ENCODE results near the gene EDN3. TPM values are rescaled to one million over a fixed set of nuclear protein-coding genes. Genes with fewer than 3 reads are reported as not detected.

EDN3 gene
- total RNA-seq, 1 donor from 2014 or later, result not detected

DNA sequence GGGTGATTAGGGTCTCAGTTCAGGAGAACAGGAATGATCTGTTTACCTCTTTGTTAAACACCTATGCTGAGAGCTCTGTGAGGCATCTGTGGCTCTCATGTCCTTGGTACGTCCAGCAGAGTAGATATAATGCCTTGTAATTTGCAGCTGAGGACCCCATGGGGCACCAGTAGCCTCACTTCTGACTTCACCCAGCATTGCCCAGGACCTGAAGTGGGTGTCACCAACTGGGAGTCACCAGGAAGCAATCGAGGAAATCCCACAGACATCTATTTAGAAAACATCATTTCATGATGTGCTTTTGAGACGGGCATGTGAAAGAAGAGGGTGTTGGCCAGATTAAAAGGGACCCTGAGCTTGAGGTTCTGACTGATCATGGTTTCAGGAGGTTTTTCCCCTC, 8.8 kb downstream of the EDN3 start:
- H3K27me3 ChIP-seq (ENCODE audit: control insufficient read depth, insufficient read depth, low read length), result no peaks in the 10 kb centered on the region
- DNase-seq (ENCODE audit: low read depth), result no peak
- no peak overlapping the region for H3K4me3 ChIP-seq (ENCODE audit: low read depth, low read length)
- H3K36me3 ChIP-seq (ENCODE audit: control insufficient read depth, insufficient read depth, low read length), result no peaks in the 10 kb centered on the region
- TF ChIP-seq, protein P1, sequence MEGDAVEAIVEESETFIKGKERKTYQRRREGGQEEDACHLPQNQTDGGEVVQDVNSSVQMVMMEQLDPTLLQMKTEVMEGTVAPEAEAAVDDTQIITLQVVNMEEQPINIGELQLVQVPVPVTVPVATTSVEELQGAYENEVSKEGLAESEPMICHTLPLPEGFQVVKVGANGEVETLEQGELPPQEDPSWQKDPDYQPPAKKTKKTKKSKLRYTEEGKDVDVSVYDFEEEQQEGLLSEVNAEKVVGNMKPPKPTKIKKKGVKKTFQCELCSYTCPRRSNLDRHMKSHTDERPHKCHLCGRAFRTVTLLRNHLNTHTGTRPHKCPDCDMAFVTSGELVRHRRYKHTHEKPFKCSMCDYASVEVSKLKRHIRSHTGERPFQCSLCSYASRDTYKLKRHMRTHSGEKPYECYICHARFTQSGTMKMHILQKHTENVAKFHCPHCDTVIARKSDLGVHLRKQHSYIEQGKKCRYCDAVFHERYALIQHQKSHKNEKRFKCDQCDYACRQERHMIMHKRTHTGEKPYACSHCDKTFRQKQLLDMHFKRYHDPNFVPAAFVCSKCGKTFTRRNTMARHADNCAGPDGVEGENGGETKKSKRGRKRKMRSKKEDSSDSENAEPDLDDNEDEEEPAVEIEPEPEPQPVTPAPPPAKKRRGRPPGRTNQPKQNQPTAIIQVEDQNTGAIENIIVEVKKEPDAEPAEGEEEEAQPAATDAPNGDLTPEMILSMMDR (IDR thresholded peaks at IDR 0.05; ENCODE audit: insufficient read depth, low read length, poor library complexity, severe bottlenecking), result no peak

DNA sequence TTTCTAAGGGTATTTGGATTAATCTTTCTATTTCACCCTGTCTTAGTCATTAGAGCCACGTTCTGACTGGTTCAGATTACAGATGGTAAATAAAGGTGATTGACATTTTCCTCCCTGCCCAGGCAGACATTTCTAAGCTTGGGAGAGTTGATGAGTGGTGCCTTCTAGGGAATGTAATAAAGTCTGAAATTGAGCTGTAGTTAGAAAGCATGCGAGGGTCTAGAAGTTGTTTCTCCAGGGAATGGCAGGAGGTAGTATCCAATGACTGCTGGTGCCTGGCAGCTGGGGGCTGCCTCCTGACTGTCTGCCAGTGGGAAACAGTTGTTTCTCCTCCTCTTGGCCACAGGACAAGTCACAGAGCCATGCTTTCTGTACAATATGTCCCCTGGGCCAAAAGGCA, 14.6 kb downstream of the EDN3 start:
- Histone ChIP-seq H3K4me3 (ENCODE audit: low read depth, low read length) (no peak overlapping the region), H3K36me3 (ENCODE audit: control insufficient read depth, insufficient read depth, low read length) (no peaks in the 10 kb centered on the region), H3K27me3 (ENCODE audit: control insufficient read depth, insufficient read depth, low read length) (no peaks in the 10 kb centered on the region)
- TF ChIP-seq, protein P1 (IDR thresholded peaks at IDR 0.05; ENCODE audit: insufficient read depth, low read length, poor library complexity, severe bottlenecking), result no peak
- no peak for DNase-seq (ENCODE audit: low read depth)

DNA sequence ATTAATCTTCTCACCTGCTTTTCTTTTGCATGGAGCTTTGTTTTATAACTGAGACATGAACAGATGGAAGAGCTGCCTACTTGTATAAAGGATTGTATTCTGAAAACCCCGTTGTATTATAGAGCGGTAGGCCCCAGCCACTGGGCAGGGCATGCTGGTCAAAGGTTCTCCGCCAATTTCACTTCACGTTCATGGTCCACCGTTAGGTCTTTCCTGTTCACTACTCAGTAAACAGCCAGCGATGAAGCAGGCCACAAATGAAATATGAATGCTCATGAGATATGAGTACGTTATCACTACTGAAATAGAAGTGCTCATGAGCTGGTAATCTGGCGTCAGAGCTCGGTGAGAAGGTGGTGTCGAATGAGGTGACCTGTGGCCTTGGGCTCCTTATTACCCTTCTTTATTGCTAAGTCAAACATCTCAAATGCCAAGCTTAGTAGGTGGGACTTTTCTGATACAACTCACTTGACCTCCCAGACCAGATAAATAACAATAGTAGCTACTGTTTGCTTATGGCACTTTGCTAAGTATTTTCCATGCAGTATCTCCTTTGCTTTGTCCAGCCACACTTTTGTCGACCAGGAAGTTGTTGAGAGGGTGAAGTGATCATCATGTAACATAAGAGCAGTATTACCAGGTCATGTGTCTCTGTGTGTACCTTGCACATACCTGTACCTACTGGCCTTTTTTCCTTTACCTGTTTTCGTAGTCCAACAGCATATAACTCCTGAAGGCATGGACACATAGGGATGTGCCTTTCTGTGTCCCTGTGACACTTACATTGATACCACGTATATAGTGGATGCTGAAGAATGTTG, 16.7 kb downstream of the EDN3 start:
- no peak for DNase-seq (ENCODE audit: low read depth)
- no peaks in the 10 kb centered on the region for H3K36me3 ChIP-seq (ENCODE audit: control insufficient read depth, insufficient read depth, low read length)
- TF ChIP-seq, protein P1 (IDR thresholded peaks at IDR 0.05; ENCODE audit: insufficient read depth, low read length, poor library complexity, severe bottlenecking), result no peak
- no peak overlapping the region for H3K4me3 ChIP-seq (ENCODE audit: low read depth, low read length)
- no peaks in the 10 kb centered on the region for H3K27me3 ChIP-seq (ENCODE audit: control insufficient read depth, insufficient read depth, low read length)

DNA sequence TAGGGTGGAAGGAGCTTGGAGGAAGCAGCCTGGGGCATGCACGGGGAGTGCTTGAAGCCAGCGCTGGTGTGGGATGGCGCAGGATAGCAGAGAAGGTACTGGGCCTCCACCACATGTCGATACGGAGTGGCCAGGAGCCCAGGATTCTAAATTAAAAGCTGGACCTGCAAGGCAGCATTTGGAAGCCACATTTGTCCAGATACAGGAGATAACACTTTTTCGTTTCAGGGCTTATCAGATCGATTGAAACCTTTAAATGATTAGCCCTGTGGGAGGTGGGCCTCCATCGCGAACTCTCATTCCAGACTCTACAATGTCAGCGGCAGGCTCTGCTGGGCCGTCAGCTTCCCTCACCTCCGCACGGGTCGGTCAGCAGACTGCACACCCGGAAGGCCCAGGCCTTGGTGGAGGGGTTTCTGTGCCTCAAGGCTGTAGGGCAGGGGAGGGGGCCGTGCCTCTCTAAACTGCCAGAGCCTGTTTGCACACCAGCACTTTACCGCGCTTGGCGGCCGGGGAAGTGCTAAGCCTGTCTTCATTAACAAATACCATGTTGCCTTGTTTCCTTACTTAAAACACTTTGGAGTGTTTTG, 17.9 kb downstream of the EDN3 start:
- no peak for DNase-seq (ENCODE audit: low read depth)
- TF ChIP-seq, protein P1 (IDR thresholded peaks at IDR 0.05; ENCODE audit: insufficient read depth, low read length, poor library complexity, severe bottlenecking), result no peak
- no peaks in the 10 kb centered on the region for H3K36me3 ChIP-seq (ENCODE audit: control insufficient read depth, insufficient read depth, low read length)
- H3K4me3 ChIP-seq (ENCODE audit: low read depth, low read length), result no peak overlapping the region
- no peaks in the 10 kb centered on the region for H3K27me3 ChIP-seq (ENCODE audit: control insufficient read depth, insufficient read depth, low read length)

DNA sequence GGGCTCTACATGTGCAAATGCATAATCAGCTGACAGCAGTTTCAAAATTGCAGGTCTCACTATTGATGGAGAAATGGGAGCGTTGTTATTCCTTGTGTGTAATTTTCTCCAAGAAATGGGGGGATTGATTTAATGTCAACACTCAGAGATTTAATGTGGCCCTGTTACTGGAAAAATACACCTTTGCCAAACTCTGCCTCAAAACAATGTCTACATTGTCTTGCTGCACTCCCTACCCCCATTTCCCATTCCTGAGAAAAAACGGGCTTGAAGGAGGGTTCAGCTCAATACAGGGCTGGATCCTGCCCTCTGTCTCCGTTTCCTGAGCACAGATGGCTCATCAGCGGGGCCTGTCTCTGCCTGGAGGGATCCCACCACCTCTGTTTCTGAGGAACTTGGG, 18.4 kb downstream of the EDN3 start:
- DNase-seq (ENCODE audit: low read depth), result no peak
- TF ChIP-seq, protein P1 (IDR thresholded peaks at IDR 0.05; ENCODE audit: insufficient read depth, low read length, poor library complexity, severe bottlenecking), result no peak
- Histone ChIP-seq H3K36me3 (ENCODE audit: control insufficient read depth, insufficient read depth, low read length) (no peaks in the 10 kb centered on the region), H3K27me3 (ENCODE audit: control insufficient read depth, insufficient read depth, low read length) (no peaks in the 10 kb centered on the region), H3K4me3 (ENCODE audit: low read depth, low read length) (no peak overlapping the region)

Data from kidney epithelial cell (primary cell).